Heart right ventricle (tissue), 16 donors: ENCODE data around the gene ACCS. TPM values are rescaled to one million over a fixed set of nuclear protein-coding genes. Genes with fewer than 3 reads are reported as not detected.

Experiments
- ATAC-seq, 8 donors: fragments of 200-7000 bp; cut with Tn5 transposase; one replicate each; pipeline ENCODE4 v1.9.1; 2020; ENCODE audit warnings: mild to moderate bottlenecking in 8 of 8, moderate library complexity in 8 of 8, moderate number of reproducible peaks in 1 of 8
- DNase-seq, 2 donors: peaks; one replicate each; pipeline ENCODE4 v3.0.0-alpha.2; 2020
- H3K27ac ChIP-seq, 10 donors: fragments of 200-600 bp; sonication (generic) in 2 of 10; one replicate each; pipeline versions ENCODE4 v1.5.0 to v1.8.0; 2020 to 2022; ENCODE audit warnings: mild to moderate bottlenecking in 3 of 10
- H3K27me3 ChIP-seq, 7 donors: fragments of 200-600 bp; one replicate each; pipeline ENCODE4 v1.8.0; 2021 to 2022; ENCODE audit warnings: mild to moderate bottlenecking in 2 of 7
- H3K36me3 ChIP-seq, 9 donors: fragments of 200-600 bp; sonication (generic) in 1 of 9; one replicate each; pipeline versions ENCODE4 v1.5.0 to v1.8.0; 2020 to 2022; ENCODE audit warnings: mild to moderate bottlenecking in 2 of 9
- H3K4me1 ChIP-seq, 9 donors: fragments of 200-600 bp; sonication (generic) in 1 of 9; one replicate each; pipeline versions ENCODE4 v1.5.0 to v1.8.0; 2020 to 2022; ENCODE audit warnings: mild to moderate bottlenecking in 4 of 9
- H3K4me3 ChIP-seq, 10 donors: fragments of 200-600 bp; sonication (generic) in 2 of 10; one replicate each; pipeline versions ENCODE4 v1.5.0 to v1.8.0; 2020 to 2022; ENCODE audit warnings: mild to moderate bottlenecking in 7 of 10, moderate library complexity in 2 of 10
- H3K9me3 ChIP-seq, 11 donors: fragments of 200-600 bp in 10 of 11; sonication (generic) in 2 of 11; one replicate each; pipeline versions ENCODE4 v1.5.0 to v1.8.0; 2013 to 2022; ENCODE audit warnings: mild to moderate bottlenecking in 2 of 11, control low read depth in 1 of 11, moderate library complexity in 1 of 11
- CTCF ChIP-seq, 9 donors: fragments of 200-600 bp; sonication (generic) in 2 of 9; IDR thresholded peaks; one replicate each; pipeline versions ENCODE4 v1.5.0 to v1.8.0; 2021 to 2022; ENCODE audit warnings: antibody characterized with exemption in 9 of 9, mild to moderate bottlenecking in 5 of 9, moderate library complexity in 1 of 9
- WGBS, 2 donors: extraction: QIAGEN DNeasy Blood & Tissue Kit; methylation state at CpG; one replicate each; pipeline ENCODE4 v1.1.7; 2013; ENCODE audit warnings: inconsistent platforms in 1 of 2; 5-methylcytosine and 5-hydroxymethylcytosine counted together
- intact Hi-C, 10 donors: fragments of 100-400 bp; cut with DNase I; formaldehyde crosslinking; loops; one replicate each; pipeline versions ENCODE4 v1.11.1 to v1.14.2; 2022
- polyA plus RNA-seq, 2 donors: library from polyadenylated mRNA; stranded (reverse); fragments of 200-250 nt; gene quantifications; one replicate each; pipeline ENCODE4 v1.2.3, GENCODE V29; 2013
- total RNA-seq, 10 donors: library from RNA; stranded (reverse); fragmentation: NEBNext Ultra II Directional in 3 of 10; extraction: Animal tissue kit (Norgen Biotek cat#: 25700) in 3 of 10; gene quantifications; one replicate each; pipeline versions ENCODE4 v1.2.1 to v1.2.4, GENCODE V29; 2021 to 2023
- donor health status: Arrhythmogenic right ventricular cardiomyopathy.
- donor health status: ischemic (EF 13 %, LVEDD 7.1; RV severe dilation, severe dysfunction).
- donor health status: healthy with polysubstance abuse.
- donor health status: DM: no; HTN: yes; CAD: no.
- donor health status: DM: no; HTN: no; CAD: no.
- donor health status: ischemic (EF 25% LVEDD 6.9; RV normal size, moderate dysfunction).
- donor health status: ischemic (EF 25% LVEDD 5.7; RV mildly dilated, moderate dysfunction).
- donor health status: healthy.
- donor health status: DM: yes; HTN: yes; CAD: no.
- donor health status: Ischemic cardiomyopathy.
- donor health status: ischemic (EF 35%, LVEDD 5.7; RV mildly dilated, moderate dysfunction).
- donor health status: nonischemic (EF 11% LVEDD 7.7; RV severe dilation, severe dysfunction).
- donor health status: DM: yes; HTN: yes; CAD: no.
- donor health status: PGD.
- donor health status: ischemic (EF 29% LVEDD 5.4; RV normal size, mild dysfunction).
- donor health status: nonischemic (EF 23%, LVEDD 6.1; RV moderate dilation, normal function).

The ACCS gene
- total and polyA plus RNA-seq, 12 donors = 2.6 to 32.7 (median 8.2) TPM

- ATAC-seq = no peak
- no peaks in the 10 kb centered on the region for H3K27me3 ChIP-seq
- peak overlapping the region in 5 of 10 donors; percentile 66 to 89 (median 72) for H3K4me3 ChIP-seq
- peaks cover 0 to 22% (median 12%) of the 10 kb centered on the region in 9 donors for H3K4me1 ChIP-seq
- H3K36me3 ChIP-seq = peaks cover 0 to 19% (median 0%) of the 10 kb centered on the region in 9 donors
- TF ChIP-seq CTCF (IDR thresholded peaks at IDR 0.05) = no peak
- intact Hi-C loops = no loop called here
- 56 to 70% methylated on average over 4 of the region's 4 CpGs for WGBS, 2 donors
- DNase-seq = no peak
- no peaks in the 10 kb centered on the region for H3K9me3 ChIP-seq
- peak overlapping the region; percentile 63 to 95 (median 90) for H3K27ac ChIP-seq
These were observed 859 bp upstream of the ACCS start for GRCh38 chr11:44065161-44065661.

- Histone ChIP-seq H3K9me3 (no peaks in the 10 kb centered on the region), H3K36me3 (peaks cover 0 to 34% (median 0%) of the 10 kb centered on the region in 9 donors), H3K27ac (peak overlapping the region; percentile 63 to 95 (median 90)), H3K4me3 (peak overlapping the region; percentile 66 to 89 (median 74)), H3K27me3 (no peaks in the 10 kb centered on the region), H3K4me1 (peaks cover 0 to 22% (median 12%) of the 10 kb centered on the region in 9 donors)
- no peak for TF ChIP-seq CTCF (IDR thresholded peaks at IDR 0.05)
- ATAC-seq = peak in 4 of 8 donors; percentile 1 to 38 (median 8)
- 18 to 40% methylated on average over 10 of the region's 10 CpGs for WGBS, 2 donors
- no peak for DNase-seq
- intact Hi-C loops = no loop called here
These were observed 667 bp downstream of the ACCS start for GRCh38 chr11:44066732-44067141.

DNA sequence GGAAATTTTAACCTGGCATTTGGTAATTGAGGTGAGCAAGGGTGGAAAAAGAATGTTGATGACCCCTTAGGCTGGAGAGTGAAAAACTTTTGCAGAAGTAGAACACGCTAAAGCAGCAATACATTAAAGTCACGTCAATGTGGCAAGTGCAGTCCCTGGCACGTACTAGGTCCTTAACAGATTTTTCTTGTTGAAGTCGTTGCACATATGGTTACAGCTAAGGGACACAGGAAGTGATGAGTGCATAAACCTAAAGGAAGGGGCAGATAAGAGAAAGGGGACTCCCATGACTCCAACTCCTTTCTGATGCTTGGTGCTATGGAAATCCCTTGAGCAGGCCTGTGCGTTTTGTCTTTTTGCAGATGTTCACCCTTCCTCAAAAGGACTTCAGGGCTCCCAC is 1.2 kb downstream of the ACCS start:
- DNase-seq (no peak), ATAC-seq (no peak)
- Histone ChIP-seq H3K27ac (peak overlapping the region in 4 of 10 donors; percentile 86 to 94 (median 91)), H3K27me3 (no peaks in the 10 kb centered on the region), H3K36me3 (peaks cover 0 to 39% (median 0%) of the 10 kb centered on the region in 9 donors), H3K4me3 (peak overlapping the region in 7 of 10 donors; percentile 66 to 89 (median 72)), H3K4me1 (peaks cover 0 to 22% (median 12%) of the 10 kb centered on the region in 9 donors), H3K9me3 (no peaks in the 10 kb centered on the region)
- 56 to 73% methylated on average over 5 of the region's 5 CpGs for WGBS, 2 donors
- TF ChIP-seq CTCF (IDR thresholded peaks at IDR 0.05) = no peak
- intact Hi-C loops = no loop called here

GRCh38 chr11:44068180-44068579 is 2.1 kb downstream of the ACCS start:
- 97 to 100% methylated on average over 2 of the region's 2 CpGs for WGBS, 2 donors
- no peak overlapping the region for H3K4me3 ChIP-seq
- peaks cover 0 to 48% (median 0%) of the 10 kb centered on the region in 9 donors for H3K36me3 ChIP-seq
- DNase-seq (no peak), ATAC-seq (no peak)
- no peaks in the 10 kb centered on the region for H3K9me3 ChIP-seq
- no peak for TF ChIP-seq CTCF (IDR thresholded peaks at IDR 0.05)
- intact Hi-C loops = no loop called here
- H3K4me1 ChIP-seq = peaks cover 0 to 22% (median 12%) of the 10 kb centered on the region in 9 donors
- H3K27me3 ChIP-seq = no peaks in the 10 kb centered on the region
- no peak overlapping the region for H3K27ac ChIP-seq
